HFFc6 (cell line): ENCODE data around the gene PPP1R9A. TPM values are rescaled to one million over a fixed set of nuclear protein-coding genes. Genes with fewer than 3 reads are reported as not detected.

Experiments
- DNase-seq: peaks from one replicate; pipeline ENCODE4 v3.0.0-alpha.2; 2018
- H3K27ac Mint-ChIP-seq: 2 replicates; pipeline ENCODE4 v1.8.0; 2020; ENCODE audit warnings: mild to moderate bottlenecking, mixed read lengths
- H3K27me3 Mint-ChIP-seq: 2 replicates; pipeline ENCODE4 v1.8.0; 2021; ENCODE audit warnings: mild to moderate bottlenecking, moderate library complexity, mixed read lengths; ENCODE audit not compliant: insufficient read depth
- H3K36me3 Mint-ChIP-seq: 2 replicates; pipeline ENCODE4 v1.8.0; 2021; ENCODE audit warnings: low read depth, mixed read lengths
- H3K4me1 Mint-ChIP-seq: 2 replicates; pipeline ENCODE4 v1.8.0; 2020; ENCODE audit warnings: low read depth, mixed read lengths
- H3K4me3 Mint-ChIP-seq: 2 replicates; pipeline ENCODE4 v1.8.0; 2020; ENCODE audit warnings: mild to moderate bottlenecking, moderate library complexity, mixed read lengths
- H3K9me3 Mint-ChIP-seq: 2 replicates; pipeline ENCODE4 v1.8.0; 2020; ENCODE audit warnings: mild to moderate bottlenecking, mixed read lengths
- total RNA-seq, 6 experiments: library from RNA; stranded (reverse); fragmentation: NEBNext Ultra II Directional; extraction: Animal tissue kit (Norgen Biotek cat#: 25700); gene quantifications; 2 replicates in 1 of 6; 3 replicates in 5 of 6; pipeline ENCODE4 v1.2.3, GENCODE V29; 2021
- TF ChIP-seq, protein P1 (sequence below): fragments of 200-600 bp; sonication (generic); IDR thresholded peaks from 2 replicates; pipeline ENCODE4 v1.5.0; 2021; ENCODE audit warnings: antibody characterized with exemption, mild to moderate bottlenecking

Gene PPP1R9A
- total RNA-seq, 6 experiments from 2014 or later: not detected

DNA sequence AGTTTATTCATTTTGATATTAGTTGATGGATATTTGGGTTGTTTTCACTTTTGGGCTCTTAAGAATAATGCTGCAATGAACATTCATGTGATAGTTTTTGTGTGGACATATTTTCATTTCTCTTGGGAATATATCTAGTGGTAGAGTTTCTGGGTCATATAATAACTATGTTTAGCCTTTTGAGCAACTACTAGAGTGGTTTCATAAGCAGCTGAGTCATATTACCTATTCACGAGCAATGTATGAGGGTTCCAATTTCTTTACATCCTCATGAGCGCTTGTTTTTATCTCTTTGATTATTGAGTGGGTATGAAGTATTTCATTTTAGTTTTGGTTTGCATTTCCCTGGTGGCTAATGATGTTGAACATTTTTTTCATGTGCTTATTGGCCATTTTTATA is 234.4 kb downstream of the PPP1R9A start:
- Mint-ChIP-seq H3K36me3 (no peaks in the 10 kb centered on the region), H3K4me3 (no peak overlapping the region), H3K9me3 (no peaks in the 10 kb centered on the region), H3K27ac (no peak overlapping the region), H3K4me1 (no peaks in the 10 kb centered on the region), H3K27me3 (no peaks in the 10 kb centered on the region)
- no peak for DNase-seq
- TF ChIP-seq, protein P1, sequence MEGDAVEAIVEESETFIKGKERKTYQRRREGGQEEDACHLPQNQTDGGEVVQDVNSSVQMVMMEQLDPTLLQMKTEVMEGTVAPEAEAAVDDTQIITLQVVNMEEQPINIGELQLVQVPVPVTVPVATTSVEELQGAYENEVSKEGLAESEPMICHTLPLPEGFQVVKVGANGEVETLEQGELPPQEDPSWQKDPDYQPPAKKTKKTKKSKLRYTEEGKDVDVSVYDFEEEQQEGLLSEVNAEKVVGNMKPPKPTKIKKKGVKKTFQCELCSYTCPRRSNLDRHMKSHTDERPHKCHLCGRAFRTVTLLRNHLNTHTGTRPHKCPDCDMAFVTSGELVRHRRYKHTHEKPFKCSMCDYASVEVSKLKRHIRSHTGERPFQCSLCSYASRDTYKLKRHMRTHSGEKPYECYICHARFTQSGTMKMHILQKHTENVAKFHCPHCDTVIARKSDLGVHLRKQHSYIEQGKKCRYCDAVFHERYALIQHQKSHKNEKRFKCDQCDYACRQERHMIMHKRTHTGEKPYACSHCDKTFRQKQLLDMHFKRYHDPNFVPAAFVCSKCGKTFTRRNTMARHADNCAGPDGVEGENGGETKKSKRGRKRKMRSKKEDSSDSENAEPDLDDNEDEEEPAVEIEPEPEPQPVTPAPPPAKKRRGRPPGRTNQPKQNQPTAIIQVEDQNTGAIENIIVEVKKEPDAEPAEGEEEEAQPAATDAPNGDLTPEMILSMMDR: no peak

DNA sequence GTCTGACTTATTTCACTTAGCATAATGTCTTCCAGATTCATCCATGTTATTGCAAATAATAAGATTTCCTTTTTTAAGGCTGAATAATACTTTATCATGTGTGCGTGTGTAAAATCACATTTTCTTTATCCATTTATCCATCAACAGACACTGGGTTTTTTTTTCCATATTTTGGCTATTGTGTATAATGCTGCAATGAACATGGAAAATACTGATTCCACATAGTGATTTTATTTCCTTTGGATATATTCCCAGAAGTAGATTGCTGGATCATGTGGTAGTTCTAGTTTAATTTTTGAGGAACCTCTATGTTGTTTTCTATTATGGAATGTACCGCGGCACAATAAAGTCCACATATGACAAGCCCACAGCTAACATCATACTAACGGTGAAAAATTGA is 236.9 kb downstream of the PPP1R9A start:
- no peak overlapping the region for H3K27ac Mint-ChIP-seq
- H3K9me3 Mint-ChIP-seq: peaks cover 9% of the 10 kb centered on the region
- TF ChIP-seq, protein P1: no peak
- no peak overlapping the region for H3K4me3 Mint-ChIP-seq
- H3K4me1 Mint-ChIP-seq: no peaks in the 10 kb centered on the region
- no peaks in the 10 kb centered on the region for H3K36me3 Mint-ChIP-seq
- DNase-seq: no peak
- H3K27me3 Mint-ChIP-seq: no peaks in the 10 kb centered on the region

DNA sequence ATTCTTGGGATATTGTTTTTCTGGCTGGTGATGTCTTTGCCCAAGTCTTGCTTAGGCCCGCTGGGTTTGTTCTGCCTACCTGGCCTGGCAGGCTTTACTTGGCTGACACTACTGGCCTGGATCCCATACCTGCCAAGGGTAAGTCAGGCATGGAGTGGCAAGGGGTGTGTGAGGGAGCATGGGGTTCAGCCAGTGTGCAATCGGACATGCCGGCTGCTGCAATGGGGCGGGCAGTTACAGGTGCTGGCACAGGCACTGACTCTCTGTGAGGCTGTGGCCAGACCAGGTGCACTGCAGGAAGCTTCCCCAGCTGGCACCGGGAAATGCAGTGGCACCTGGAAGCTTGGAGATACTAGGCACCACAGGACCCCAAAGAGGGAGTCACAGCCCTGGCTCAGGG is 248.6 kb downstream of the PPP1R9A start:
- no peaks in the 10 kb centered on the region; the same call in 1 of the 2 replicates for H3K9me3 Mint-ChIP-seq
- no peak overlapping the region for H3K4me3 Mint-ChIP-seq
- H3K27me3 Mint-ChIP-seq: no peaks in the 10 kb centered on the region
- H3K36me3 Mint-ChIP-seq: no peaks in the 10 kb centered on the region
- no peaks in the 10 kb centered on the region for H3K4me1 Mint-ChIP-seq
- TF ChIP-seq, protein P1: no peak
- no peak overlapping the region for H3K27ac Mint-ChIP-seq
- no peak for DNase-seq

DNA sequence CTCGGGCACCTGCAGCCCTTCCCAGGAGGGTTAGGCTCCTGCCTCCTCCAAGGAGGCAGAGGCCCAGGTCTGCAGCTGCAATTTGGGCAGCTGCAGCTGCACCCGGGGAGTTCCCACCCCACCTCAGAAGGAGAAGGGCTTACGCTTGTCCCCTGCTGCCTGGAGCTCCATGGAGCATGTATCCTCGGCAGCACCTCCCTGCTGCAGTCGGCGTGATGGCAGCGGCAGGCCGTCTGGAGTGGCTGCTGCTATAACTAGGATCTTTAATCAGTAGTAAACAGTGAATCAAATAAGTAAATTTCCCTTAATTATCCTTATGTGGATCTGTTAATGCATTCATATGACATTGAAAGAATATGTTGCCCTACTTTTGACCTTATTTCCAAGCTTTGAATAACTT is 250.0 kb downstream of the PPP1R9A start:
- H3K4me1 Mint-ChIP-seq: no peaks in the 10 kb centered on the region
- no peak overlapping the region for H3K4me3 Mint-ChIP-seq
- TF ChIP-seq, protein P1: no peak
- no peaks in the 10 kb centered on the region for H3K36me3 Mint-ChIP-seq
- H3K27ac Mint-ChIP-seq: no peak overlapping the region
- DNase-seq: no peak
- no peaks in the 10 kb centered on the region; the same call in 1 of the 2 replicates for H3K9me3 Mint-ChIP-seq
- H3K27me3 Mint-ChIP-seq: no peaks in the 10 kb centered on the region

DNA sequence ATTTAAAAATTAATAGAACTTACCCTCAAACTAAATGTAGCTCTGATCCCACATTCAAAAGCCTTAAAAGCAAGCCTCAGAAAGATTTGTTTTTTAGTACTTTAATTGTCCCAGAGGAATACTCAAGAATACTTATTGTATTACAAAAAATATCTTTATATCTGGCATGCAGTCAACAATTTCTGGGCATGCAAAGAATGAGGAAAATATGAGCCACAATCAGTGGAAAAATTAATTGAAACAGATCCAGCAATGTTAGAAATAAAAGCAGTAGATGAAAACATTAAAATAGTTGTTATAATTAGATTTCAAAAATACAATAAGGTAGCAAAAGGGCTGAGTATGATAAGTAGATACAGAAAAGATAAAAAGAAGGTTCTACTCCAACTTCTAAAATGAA is 262.3 kb downstream of the PPP1R9A start:
- H3K4me3 Mint-ChIP-seq: no peak overlapping the region
- TF ChIP-seq, protein P1: no peak
- DNase-seq: no peak
- peaks cover 7% of the 10 kb centered on the region; the same call in 1 of the 2 replicates for H3K9me3 Mint-ChIP-seq
- no peaks in the 10 kb centered on the region for H3K36me3 Mint-ChIP-seq
- no peaks in the 10 kb centered on the region; the same call in 1 of the 2 replicates for H3K27me3 Mint-ChIP-seq
- H3K27ac Mint-ChIP-seq: no peak overlapping the region
- H3K4me1 Mint-ChIP-seq: no peaks in the 10 kb centered on the region

DNA sequence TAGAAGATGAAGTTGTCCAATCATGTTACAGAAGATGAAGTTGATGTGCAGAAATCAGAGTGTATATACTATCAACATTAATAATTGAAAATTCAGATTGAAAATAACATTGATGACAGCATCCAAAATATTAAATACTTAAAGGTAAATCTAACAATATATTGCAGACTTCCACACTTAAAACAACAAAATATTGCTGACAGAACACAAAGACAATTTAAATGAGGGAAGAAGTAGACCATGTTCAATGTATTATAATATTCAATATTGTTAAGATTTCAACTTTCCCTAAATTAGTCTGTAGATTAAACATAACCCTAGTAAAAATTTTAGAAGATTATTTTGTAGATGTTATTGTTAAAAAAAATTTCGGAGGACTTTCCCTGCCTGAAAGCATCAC is 265.0 kb downstream of the PPP1R9A start:
- DNase-seq: no peak
- H3K27me3 Mint-ChIP-seq: no peaks in the 10 kb centered on the region; the same call in 1 of the 2 replicates
- H3K27ac Mint-ChIP-seq: no peak overlapping the region
- no peaks in the 10 kb centered on the region; the same call in 1 of the 2 replicates for H3K9me3 Mint-ChIP-seq
- no peaks in the 10 kb centered on the region for H3K36me3 Mint-ChIP-seq
- no peaks in the 10 kb centered on the region for H3K4me1 Mint-ChIP-seq
- TF ChIP-seq, protein P1: no peak
- H3K4me3 Mint-ChIP-seq: no peak overlapping the region
